ENCODE measurements around the gene STIM1. TPM values are rescaled to one million over a fixed set of nuclear protein-coding genes. Genes with fewer than 3 reads are reported as not detected.
"Not testable (repeated sequence)": the region's sequence is repeated elsewhere in the genome, so short reads cannot be mapped to it uniquely, and the experiment has no call there.

STIM1 gene
- total RNA-seq, 1 donor from 2014 or later: 16.5 TPM

DNA sequence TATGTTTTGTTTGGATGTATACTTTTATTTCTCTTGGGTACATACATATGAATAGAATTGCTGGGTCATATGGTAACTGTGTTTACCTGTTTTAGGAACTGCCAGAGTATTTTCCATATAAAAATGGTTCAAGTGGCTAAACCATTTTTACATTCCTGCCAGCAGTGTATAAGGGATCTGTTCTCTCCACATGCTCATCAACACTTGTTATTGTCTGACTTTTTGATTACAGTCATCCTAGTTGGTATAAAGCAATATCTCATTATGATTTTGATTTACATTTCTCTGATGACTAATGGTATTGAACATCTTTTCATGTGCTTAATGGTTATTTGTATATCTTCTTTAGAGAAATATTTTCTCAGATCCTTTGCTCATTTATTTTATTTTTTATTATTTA is 134.9 kb downstream of the STIM1 start:
- DNase-seq (ENCODE audit: low read depth): no peak
- H3K4me3 ChIP-seq (ENCODE audit: low read depth, low read length): no peak overlapping the region
- TF ChIP-seq, protein P1, sequence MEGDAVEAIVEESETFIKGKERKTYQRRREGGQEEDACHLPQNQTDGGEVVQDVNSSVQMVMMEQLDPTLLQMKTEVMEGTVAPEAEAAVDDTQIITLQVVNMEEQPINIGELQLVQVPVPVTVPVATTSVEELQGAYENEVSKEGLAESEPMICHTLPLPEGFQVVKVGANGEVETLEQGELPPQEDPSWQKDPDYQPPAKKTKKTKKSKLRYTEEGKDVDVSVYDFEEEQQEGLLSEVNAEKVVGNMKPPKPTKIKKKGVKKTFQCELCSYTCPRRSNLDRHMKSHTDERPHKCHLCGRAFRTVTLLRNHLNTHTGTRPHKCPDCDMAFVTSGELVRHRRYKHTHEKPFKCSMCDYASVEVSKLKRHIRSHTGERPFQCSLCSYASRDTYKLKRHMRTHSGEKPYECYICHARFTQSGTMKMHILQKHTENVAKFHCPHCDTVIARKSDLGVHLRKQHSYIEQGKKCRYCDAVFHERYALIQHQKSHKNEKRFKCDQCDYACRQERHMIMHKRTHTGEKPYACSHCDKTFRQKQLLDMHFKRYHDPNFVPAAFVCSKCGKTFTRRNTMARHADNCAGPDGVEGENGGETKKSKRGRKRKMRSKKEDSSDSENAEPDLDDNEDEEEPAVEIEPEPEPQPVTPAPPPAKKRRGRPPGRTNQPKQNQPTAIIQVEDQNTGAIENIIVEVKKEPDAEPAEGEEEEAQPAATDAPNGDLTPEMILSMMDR (conservative IDR thresholded peaks at IDR 0.05; ENCODE audit: low read depth, low read length): no peak

DNA sequence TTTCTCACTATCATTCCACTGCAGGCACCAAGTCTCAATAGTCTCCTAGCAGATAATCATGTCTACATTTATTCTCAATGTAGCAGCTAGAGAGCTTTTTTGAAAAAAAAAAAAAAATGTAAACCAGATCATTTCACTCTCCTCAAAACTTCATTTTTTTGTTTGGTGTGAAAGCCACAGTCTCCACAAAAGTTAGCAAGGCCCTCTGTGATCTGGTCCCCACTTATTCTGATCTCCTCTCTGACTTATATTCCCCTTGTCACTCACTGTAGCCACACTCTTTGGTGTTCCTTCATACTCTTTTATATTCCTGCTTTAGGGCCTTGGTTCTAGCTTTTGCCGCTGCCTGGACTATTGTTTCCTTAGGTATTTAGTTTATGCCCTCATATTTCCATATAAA is 137.5 kb downstream of the STIM1 start:
- TF ChIP-seq, protein P1 (conservative IDR thresholded peaks at IDR 0.05; ENCODE audit: low read depth, low read length): no peak
- no peak for DNase-seq (ENCODE audit: low read depth)
- H3K4me3 ChIP-seq (ENCODE audit: low read depth, low read length): no peak overlapping the region

DNA sequence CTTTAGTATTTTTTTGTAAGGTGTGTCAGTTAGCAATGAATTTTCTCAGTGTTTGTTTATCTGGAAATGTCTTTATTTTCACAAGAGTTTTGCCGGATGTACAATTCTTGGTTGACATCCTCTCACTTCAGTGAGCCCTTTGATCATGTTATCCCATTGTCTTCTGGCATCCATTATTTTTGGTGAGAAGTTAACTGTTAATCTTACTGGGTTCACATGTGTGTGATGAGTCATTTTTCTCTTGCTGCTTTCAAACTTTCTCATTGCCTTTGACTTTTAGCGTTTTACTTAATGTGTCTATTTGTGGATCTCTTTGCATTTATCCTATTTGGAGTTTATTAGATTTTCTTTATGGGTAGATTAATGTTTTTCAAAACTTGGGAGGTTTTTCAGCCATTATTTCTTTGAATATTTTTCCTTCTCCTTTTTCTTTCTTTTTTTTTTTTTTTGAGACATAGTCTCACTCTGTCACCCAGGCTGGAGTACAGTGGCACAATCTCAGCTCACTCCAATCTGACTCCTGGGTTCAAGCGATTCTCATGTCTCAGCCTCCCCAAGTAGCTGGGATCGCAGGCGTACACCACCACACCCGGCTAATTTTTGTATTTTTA is 138.7 kb downstream of the STIM1 start:
- peak; percentile 19 for DNase-seq (ENCODE audit: low read depth)
- TF ChIP-seq, protein P1 (conservative IDR thresholded peaks at IDR 0.05; ENCODE audit: low read depth, low read length): no peak
- no peak overlapping the region for H3K4me3 ChIP-seq (ENCODE audit: low read depth, low read length)

DNA sequence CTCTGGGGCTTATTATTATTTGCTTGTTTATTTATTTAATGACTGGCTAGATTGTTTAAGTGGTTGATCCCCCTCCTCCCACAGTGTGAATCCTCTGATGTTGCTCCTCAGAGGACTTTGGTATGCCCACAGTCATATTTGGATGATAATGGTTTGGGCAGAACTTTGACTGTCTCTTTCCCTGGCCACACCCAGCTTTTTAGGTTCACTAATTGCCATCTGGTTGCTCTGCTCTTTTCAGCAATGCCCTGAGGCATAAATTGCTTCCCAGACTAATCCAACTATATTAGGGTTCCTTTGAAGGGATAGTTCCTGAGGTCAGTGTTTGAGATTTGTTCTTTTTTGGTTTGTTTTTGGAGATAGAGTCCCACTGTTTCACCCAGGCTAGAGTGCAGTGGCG is 139.8 kb downstream of the STIM1 start:
- DNase-seq (ENCODE audit: low read depth): no peak
- TF ChIP-seq, protein P1 (conservative IDR thresholded peaks at IDR 0.05; ENCODE audit: low read depth, low read length): no peak
- H3K4me3 ChIP-seq (ENCODE audit: low read depth, low read length): no peak overlapping the region

DNA sequence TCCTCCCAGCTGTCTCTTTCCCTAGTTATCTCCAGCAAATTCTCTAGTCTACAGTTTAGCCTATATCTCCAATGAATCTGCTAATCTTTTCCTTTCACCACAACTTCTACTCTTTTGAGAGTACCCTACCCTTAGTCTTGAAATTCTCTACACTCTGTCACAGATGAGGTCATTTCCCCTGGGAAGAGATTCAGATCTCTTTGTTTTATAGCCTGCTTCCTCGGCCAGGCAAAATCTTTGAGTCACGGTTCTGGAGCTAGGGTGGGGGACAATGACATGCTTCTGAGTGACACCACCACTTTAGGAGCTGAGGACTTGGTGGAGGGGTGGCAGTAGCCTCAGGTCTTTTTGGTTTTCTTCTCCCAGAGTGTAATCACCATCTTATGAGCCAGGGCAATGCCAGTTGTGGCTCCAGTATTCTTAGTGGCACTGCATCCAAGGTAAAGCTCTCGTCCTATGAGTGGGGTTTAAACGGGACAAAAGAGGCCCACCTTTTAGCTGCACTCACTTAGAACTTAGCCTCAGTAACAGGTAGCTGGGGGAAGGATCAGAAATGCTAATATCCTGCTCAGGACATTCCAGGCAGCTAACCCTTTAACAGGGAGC is 140.6 kb downstream of the STIM1 start:
- DNase-seq (ENCODE audit: low read depth): no peak

DNA sequence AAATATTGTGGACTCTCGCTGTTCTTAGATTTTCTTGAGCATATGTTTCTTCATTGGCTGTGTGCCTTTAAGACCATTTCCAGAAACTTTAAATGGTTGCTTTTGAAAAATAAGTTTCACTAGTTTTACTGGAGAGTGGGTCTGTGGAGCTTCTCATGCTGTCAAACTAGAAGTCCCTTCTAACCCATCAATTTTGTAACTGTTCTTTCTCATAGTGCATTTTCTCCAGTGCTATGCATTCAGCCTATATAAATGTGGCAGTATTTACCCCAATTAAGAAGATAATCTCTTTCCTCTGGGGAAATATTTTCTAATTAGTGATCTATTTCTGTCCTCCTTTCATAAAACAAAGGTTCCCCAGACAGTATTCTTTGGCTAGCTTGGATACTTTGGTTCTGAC is 141.2 kb downstream of the STIM1 start:
- no peak overlapping the region for H3K4me3 ChIP-seq (ENCODE audit: low read depth, low read length)
- no peak for DNase-seq (ENCODE audit: low read depth)
- TF ChIP-seq, protein P1 (conservative IDR thresholded peaks at IDR 0.05; ENCODE audit: low read depth, low read length): no peak

More for the DNA sequence above, 140.6 kb downstream of the STIM1 start:
- no peak overlapping the region for H3K4me3 ChIP-seq (ENCODE audit: low read depth, low read length)
- TF ChIP-seq, protein P1 (conservative IDR thresholded peaks at IDR 0.05; ENCODE audit: low read depth, low read length): no peak

DNA sequence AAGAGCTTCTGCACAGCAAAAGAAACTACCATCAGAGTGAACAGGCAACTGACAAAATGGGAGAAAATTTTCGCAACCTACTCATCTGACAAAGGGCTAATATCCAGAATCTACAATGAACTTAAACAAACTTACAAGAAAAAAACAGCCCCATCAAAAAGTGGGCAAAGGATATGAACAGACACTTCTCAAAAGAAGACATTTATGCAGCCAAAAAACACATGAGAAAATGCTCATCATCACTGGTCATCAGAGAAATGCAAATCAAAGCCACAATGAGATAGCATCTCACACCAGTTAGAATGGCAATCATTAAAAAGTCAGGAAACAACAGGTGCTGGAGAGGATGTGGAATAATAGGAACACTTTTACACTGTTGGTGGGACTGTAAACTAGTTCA is 149.3 kb downstream of the STIM1 start:
- not testable (repeated sequence) for H3K4me3 ChIP-seq (ENCODE audit: low read depth, low read length); DNase-seq (ENCODE audit: low read depth)
